ENCODE measurements around the gene CRCP.

DNA sequence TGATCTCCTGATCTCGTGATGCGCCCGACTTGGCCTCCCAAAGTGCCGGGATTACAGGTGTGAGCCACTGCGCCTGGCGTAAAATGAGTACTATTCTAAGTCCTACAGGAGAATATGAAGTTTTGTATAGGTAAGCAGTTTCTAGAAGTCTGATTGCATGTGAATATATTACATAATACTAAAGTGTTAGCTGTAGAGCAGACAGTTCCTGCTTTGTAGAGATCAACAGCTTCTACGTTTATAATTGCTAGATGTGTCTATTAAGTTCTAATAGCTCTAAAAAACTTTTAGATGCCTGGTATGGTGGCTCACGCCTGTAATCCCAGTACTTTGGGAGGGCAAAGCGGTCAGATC lies 8.5 kb downstream of the CRCP start:
- TF ChIP-seq, protein P1, sequence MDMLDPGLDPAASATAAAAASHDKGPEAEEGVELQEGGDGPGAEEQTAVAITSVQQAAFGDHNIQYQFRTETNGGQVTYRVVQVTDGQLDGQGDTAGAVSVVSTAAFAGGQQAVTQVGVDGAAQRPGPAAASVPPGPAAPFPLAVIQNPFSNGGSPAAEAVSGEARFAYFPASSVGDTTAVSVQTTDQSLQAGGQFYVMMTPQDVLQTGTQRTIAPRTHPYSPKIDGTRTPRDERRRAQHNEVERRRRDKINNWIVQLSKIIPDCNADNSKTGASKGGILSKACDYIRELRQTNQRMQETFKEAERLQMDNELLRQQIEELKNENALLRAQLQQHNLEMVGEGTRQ (IDR thresholded peaks at IDR 0.05): no peak
- TF ChIP-seq CHD2 (IDR thresholded peaks at IDR 0.05; ENCODE audit: low read length, partially characterized antibody): no peak
- TF ChIP-seq, protein P2, sequence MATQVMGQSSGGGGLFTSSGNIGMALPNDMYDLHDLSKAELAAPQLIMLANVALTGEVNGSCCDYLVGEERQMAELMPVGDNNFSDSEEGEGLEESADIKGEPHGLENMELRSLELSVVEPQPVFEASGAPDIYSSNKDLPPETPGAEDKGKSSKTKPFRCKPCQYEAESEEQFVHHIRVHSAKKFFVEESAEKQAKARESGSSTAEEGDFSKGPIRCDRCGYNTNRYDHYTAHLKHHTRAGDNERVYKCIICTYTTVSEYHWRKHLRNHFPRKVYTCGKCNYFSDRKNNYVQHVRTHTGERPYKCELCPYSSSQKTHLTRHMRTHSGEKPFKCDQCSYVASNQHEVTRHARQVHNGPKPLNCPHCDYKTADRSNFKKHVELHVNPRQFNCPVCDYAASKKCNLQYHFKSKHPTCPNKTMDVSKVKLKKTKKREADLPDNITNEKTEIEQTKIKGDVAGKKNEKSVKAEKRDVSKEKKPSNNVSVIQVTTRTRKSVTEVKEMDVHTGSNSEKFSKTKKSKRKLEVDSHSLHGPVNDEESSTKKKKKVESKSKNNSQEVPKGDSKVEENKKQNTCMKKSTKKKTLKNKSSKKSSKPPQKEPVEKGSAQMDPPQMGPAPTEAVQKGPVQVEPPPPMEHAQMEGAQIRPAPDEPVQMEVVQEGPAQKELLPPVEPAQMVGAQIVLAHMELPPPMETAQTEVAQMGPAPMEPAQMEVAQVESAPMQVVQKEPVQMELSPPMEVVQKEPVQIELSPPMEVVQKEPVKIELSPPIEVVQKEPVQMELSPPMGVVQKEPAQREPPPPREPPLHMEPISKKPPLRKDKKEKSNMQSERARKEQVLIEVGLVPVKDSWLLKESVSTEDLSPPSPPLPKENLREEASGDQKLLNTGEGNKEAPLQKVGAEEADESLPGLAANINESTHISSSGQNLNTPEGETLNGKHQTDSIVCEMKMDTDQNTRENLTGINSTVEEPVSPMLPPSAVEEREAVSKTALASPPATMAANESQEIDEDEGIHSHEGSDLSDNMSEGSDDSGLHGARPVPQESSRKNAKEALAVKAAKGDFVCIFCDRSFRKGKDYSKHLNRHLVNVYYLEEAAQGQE (IDR thresholded peaks at IDR 0.05): no peak
- TF ChIP-seq, protein P3, sequence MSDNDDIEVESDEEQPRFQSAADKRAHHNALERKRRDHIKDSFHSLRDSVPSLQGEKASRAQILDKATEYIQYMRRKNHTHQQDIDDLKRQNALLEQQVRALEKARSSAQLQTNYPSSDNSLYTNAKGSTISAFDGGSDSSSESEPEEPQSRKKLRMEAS (IDR thresholded peaks at IDR 0.05): no peak
- TF ChIP-seq NPAS2 (CRISPR knock-in tag; IDR thresholded peaks at IDR 0.05; ENCODE audit: borderline replicate concordance): no peak
- no peak for TF ChIP-seq HOXA7 (CRISPR knock-in tag; IDR thresholded peaks at IDR 0.05)
- TF ChIP-seq, protein P4, sequence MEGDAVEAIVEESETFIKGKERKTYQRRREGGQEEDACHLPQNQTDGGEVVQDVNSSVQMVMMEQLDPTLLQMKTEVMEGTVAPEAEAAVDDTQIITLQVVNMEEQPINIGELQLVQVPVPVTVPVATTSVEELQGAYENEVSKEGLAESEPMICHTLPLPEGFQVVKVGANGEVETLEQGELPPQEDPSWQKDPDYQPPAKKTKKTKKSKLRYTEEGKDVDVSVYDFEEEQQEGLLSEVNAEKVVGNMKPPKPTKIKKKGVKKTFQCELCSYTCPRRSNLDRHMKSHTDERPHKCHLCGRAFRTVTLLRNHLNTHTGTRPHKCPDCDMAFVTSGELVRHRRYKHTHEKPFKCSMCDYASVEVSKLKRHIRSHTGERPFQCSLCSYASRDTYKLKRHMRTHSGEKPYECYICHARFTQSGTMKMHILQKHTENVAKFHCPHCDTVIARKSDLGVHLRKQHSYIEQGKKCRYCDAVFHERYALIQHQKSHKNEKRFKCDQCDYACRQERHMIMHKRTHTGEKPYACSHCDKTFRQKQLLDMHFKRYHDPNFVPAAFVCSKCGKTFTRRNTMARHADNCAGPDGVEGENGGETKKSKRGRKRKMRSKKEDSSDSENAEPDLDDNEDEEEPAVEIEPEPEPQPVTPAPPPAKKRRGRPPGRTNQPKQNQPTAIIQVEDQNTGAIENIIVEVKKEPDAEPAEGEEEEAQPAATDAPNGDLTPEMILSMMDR (IDR thresholded peaks at IDR 0.05): no peak
- no peak for TF ChIP-seq POLR2A (IDR thresholded peaks at IDR 0.05; ENCODE audit: low read length)
- TF ChIP-seq, protein P5, sequence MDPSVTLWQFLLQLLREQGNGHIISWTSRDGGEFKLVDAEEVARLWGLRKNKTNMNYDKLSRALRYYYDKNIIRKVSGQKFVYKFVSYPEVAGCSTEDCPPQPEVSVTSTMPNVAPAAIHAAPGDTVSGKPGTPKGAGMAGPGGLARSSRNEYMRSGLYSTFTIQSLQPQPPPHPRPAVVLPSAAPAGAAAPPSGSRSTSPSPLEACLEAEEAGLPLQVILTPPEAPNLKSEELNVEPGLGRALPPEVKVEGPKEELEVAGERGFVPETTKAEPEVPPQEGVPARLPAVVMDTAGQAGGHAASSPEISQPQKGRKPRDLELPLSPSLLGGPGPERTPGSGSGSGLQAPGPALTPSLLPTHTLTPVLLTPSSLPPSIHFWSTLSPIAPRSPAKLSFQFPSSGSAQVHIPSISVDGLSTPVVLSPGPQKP (IDR thresholded peaks at IDR 0.05; ENCODE audit: low read depth, low read length): no peak
- TF ChIP-seq SREBF2 (IDR thresholded peaks at IDR 0.05): no peak
- TF ChIP-seq JUNB (IDR thresholded peaks at IDR 0.05): no peak
- TF ChIP-seq, protein P6, sequence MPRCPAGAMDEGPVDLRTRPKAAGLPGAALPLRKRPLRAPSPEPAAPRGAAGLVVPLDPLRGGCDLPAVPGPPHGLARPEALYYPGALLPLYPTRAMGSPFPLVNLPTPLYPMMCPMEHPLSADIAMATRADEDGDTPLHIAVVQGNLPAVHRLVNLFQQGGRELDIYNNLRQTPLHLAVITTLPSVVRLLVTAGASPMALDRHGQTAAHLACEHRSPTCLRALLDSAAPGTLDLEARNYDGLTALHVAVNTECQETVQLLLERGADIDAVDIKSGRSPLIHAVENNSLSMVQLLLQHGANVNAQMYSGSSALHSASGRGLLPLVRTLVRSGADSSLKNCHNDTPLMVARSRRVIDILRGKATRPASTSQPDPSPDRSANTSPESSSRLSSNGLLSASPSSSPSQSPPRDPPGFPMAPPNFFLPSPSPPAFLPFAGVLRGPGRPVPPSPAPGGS (IDR thresholded peaks at IDR 0.05): no peak
- no peak for TF ChIP-seq NFE2L2 (conservative IDR thresholded peaks at IDR 0.05; ENCODE audit: low read length)
- no peak for TF ChIP-seq RARB (CRISPR knock-in tag; IDR thresholded peaks at IDR 0.05)

Data from A549 (cell line).